Gastroesophageal sphincter (tissue), 4 donors: ENCODE results near the gene IQCM. TPM values are rescaled to one million over a fixed set of nuclear protein-coding genes. Genes with fewer than 3 reads are reported as not detected.

Experiments used
- ATAC-seq: fragments of 150-250 bp; one replicate; pipeline ENCODE4 v1.9.1; 2016; ENCODE audit warnings: mild to moderate bottlenecking, moderate library complexity
- H3K27ac ChIP-seq, 4 donors: fragments of 200-600 bp; sonication (generic) in 3 of 4; 1 replicate in 3 of 4; 2 replicates in 1 of 4; pipeline ENCODE4 v1.5.1; 2016 to 2019
- H3K27me3 ChIP-seq: fragments of 200-600 bp; sonication (generic); one replicate; pipeline ENCODE4 v1.5.1; 2019
- H3K36me3 ChIP-seq, 2 donors: fragments of 200-600 bp; sonication (generic); one replicate each; pipeline ENCODE4 v1.5.1; 2019; ENCODE audit warnings: control low read depth in 1 of 2
- H3K4me1 ChIP-seq, 3 donors: fragments of 200-600 bp; sonication (generic); 1 replicate in 2 of 3; 2 replicates in 1 of 3; pipeline ENCODE4 v1.5.1; 2016 to 2019; ENCODE audit warnings: control low read depth in 2 of 3
- H3K4me3 ChIP-seq, 2 donors: fragments of 200-600 bp; sonication (generic); one replicate each; pipeline ENCODE4 v1.5.1; 2019; ENCODE audit warnings: mild to moderate bottlenecking in 1 of 2, moderate library complexity in 1 of 2
- H3K9me3 ChIP-seq, 3 donors: fragments of 200-600 bp; sonication (generic); one replicate each; pipeline ENCODE4 v1.5.1; 2017 to 2019; ENCODE audit warnings: control low read depth in 2 of 3
- CTCF ChIP-seq, 4 experiments: fragments of 200-600 bp in 2 of 4; fragments of 450-650 bp in 2 of 4; sonication (generic) in 1 of 4; IDR thresholded peaks; one replicate each; pipeline ENCODE4 v1.5.1; 2017 to 2019; ENCODE audit warnings: antibody characterized with exemption in 4 of 4, mild to moderate bottlenecking in 2 of 4, moderate library complexity in 2 of 4
- EP300 ChIP-seq: sonication (generic); formaldehyde crosslinking; IDR thresholded peaks from one replicate; pipeline ENCODE4 v1.6.1; 2017; ENCODE audit warnings: antibody characterized with exemption, mild to moderate bottlenecking
- POLR2A ChIP-seq, 2 donors: fragments of 450-650 bp; IDR thresholded peaks; one replicate each; pipeline ENCODE4 v1.6.1; 2017; ENCODE audit warnings: antibody characterized with exemption in 2 of 2, mild to moderate bottlenecking in 2 of 2, moderate library complexity in 1 of 2
- POLR2AphosphoS5 ChIP-seq: sonication (generic); formaldehyde crosslinking; IDR thresholded peaks from one replicate; pipeline ENCODE4 v1.6.1; 2017; ENCODE audit warnings: antibody characterized with exemption
- WGBS, 2 donors: methylation state at CpG; one replicate each; pipeline ENCODE4 v1.1.5; 2018; ENCODE audit warnings: low coverage in 1 of 2; 5-methylcytosine and 5-hydroxymethylcytosine counted together
- total RNA-seq, 4 donors: library from RNA; depleted of rRNA; stranded (reverse); fragments of >200 nt; gene quantifications; one replicate each; pipeline ENCODE4 v1.1.0, GENCODE V29; 2016

Gene IQCM
- total RNA-seq, 4 donors from 2014 or later, result not detected

DNA sequence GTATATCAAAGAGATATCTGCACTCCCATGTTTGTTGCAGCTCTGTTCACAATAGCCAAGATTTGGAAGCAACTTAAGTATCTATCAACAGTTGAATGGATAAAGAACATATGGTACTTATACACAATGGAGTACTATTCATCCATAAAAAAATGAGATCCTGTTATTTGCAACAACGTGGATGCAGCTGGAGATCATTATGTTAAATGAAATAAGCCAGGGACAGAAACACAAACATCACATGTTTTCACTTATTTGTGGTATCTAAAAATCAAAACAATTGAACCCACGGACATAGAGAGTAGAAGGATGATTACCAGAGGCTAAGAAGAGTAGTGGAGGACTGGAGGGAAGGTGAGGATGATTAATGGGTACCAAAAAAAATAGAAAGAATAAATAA lies 14.2 kb downstream of the IQCM start:
- Histone ChIP-seq H3K4me1 (no peaks in the 10 kb centered on the region), H3K9me3 (peaks cover 0 to 6% (median 0%) of the 10 kb centered on the region in 3 donors), H3K4me3 (no peak overlapping the region), H3K27ac (no peak overlapping the region), H3K36me3 (no peaks in the 10 kb centered on the region), H3K27me3 (no peaks in the 10 kb centered on the region)
- ATAC-seq, result no peak
- 33 to 43% methylated on average over 2 of the region's 2 CpGs for WGBS, 2 donors
- TF ChIP-seq CTCF (IDR thresholded peaks at IDR 0.05), result no peak
- no peak for TF ChIP-seq POLR2AphosphoS5
- no peak for TF ChIP-seq EP300
- TF ChIP-seq POLR2A (IDR thresholded peaks at IDR 0.05), result no peak

GRCh38 chr4:149799546-149799945 lies 16.1 kb downstream of the IQCM start:
- no peak overlapping the region for H3K4me3 ChIP-seq
- ATAC-seq, result no peak
- no peak overlapping the region for H3K27ac ChIP-seq

GRCh38 chr4:149796381-149796780 lies 19.3 kb downstream of the IQCM start:
- no peak for TF ChIP-seq POLR2AphosphoS5
- no peak for TF ChIP-seq CTCF (IDR thresholded peaks at IDR 0.05)
- TF ChIP-seq POLR2A (IDR thresholded peaks at IDR 0.05), result no peak
- no peak for TF ChIP-seq EP300
- H3K27ac ChIP-seq, result no peak overlapping the region
- no peak for ATAC-seq
- H3K4me3 ChIP-seq, result no peak overlapping the region
- no peaks in the 10 kb centered on the region for H3K9me3 ChIP-seq
- H3K27me3 ChIP-seq, result no peaks in the 10 kb centered on the region
- H3K36me3 ChIP-seq, result no peaks in the 10 kb centered on the region
- no peaks in the 10 kb centered on the region for H3K4me1 ChIP-seq

More at GRCh38 chr4:149799546-149799945, 16.1 kb downstream of the IQCM start:
- TF ChIP-seq POLR2AphosphoS5, result no peak
- no peak for TF ChIP-seq CTCF (IDR thresholded peaks at IDR 0.05)
- Histone ChIP-seq H3K36me3 (no peaks in the 10 kb centered on the region), H3K27me3 (no peaks in the 10 kb centered on the region), H3K4me1 (no peaks in the 10 kb centered on the region), H3K9me3 (peaks cover 0 to 6% (median 0%) of the 10 kb centered on the region in 3 donors)
- WGBS, 2 donors, result 88 to 94% methylated on average over 1 of the region's 1 CpG

- WGBS, 2 donors, result 59 to 65% methylated on average over 3 to 4 of the region's 4 CpGs
Measured at GRCh38 chr4:149795256-149795655, 20.4 kb downstream of the IQCM start.

GRCh38 chr4:149794352-149794751 lies 21.3 kb downstream of the IQCM start:
- no peak for TF ChIP-seq CTCF (IDR thresholded peaks at IDR 0.05)
- TF ChIP-seq POLR2AphosphoS5, result no peak
- TF ChIP-seq EP300, result no peak
- TF ChIP-seq POLR2A (IDR thresholded peaks at IDR 0.05), result no peak
- no peaks in the 10 kb centered on the region for H3K9me3 ChIP-seq
- no peaks in the 10 kb centered on the region for H3K36me3 ChIP-seq
- WGBS, 2 donors, result 94 to 100% methylated on average over 1 of the region's 1 CpG
- H3K4me3 ChIP-seq, result no peak overlapping the region
- H3K27ac ChIP-seq, result no peak overlapping the region
- H3K27me3 ChIP-seq, result no peaks in the 10 kb centered on the region
- H3K4me1 ChIP-seq, result no peaks in the 10 kb centered on the region
- ATAC-seq, result no peak

More at GRCh38 chr4:149795256-149795655, 20.4 kb downstream of the IQCM start:
- Histone ChIP-seq H3K4me3 (no peak overlapping the region), H3K27ac (no peak overlapping the region), H3K36me3 (no peaks in the 10 kb centered on the region), H3K9me3 (no peaks in the 10 kb centered on the region), H3K4me1 (no peaks in the 10 kb centered on the region), H3K27me3 (no peaks in the 10 kb centered on the region)
- TF ChIP-seq CTCF (IDR thresholded peaks at IDR 0.05), result no peak
- no peak for ATAC-seq
